ENCODE measurements around the gene CKLF. TPM values are rescaled to one million over a fixed set of nuclear protein-coding genes. Genes with fewer than 3 reads are reported as not detected.

The CKLF gene
- total and polyA plus RNA-seq, 4 donors, result 9.5 to 36.1 (median 21.5) TPM

DNA sequence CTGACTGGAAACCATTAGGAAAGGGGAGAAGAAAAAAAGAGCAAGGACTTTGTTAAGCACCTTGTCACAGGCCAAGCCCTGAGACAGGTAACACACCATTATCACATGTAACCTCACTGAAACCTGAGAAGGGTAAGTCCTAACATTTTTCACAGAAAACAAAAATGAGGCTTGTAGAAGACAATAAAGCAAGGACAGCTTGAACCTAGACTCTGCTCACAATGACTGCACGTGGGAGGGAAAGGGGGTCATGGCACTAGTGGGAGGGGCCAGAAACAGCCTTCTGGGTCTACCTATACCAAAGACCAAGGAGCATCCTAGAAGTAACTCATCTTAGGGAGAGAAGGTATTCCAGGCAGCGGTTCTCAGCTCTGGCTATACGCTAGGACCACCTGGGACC lies 10.0 kb upstream of the CKLF start:
- H3K4me1 ChIP-seq (ENCODE audit: control insufficient read depth in 4 of 4, insufficient read depth in 4 of 4, low read length in 3 of 4), result no peaks in the 10 kb centered on the region
- H3K9me3 ChIP-seq (ENCODE audit: control insufficient read depth in 4 of 4, low read length in 3 of 4), result no peaks in the 10 kb centered on the region
- no peak for DNase-seq (ENCODE audit: low spot score)
- H3K4me3 ChIP-seq (ENCODE audit: low read depth in 1 of 3, low read length in 3 of 3), result no peak overlapping the region
- no peak overlapping the region for H3K27ac ChIP-seq (ENCODE audit: low read depth in 1 of 2, low read length in 2 of 2)
- peaks cover 5 to 17% (median 8%) of the 10 kb centered on the region in 4 donors for H3K36me3 ChIP-seq (ENCODE audit: control insufficient read depth in 4 of 4, insufficient read depth in 3 of 4, low read depth in 1 of 4, low read length in 3 of 4)
- TF ChIP-seq GABPA (IDR thresholded peaks at IDR 0.05 in 1 of 2, conservative IDR thresholded peaks at IDR 0.05 in 1 of 2) (no peak), SP1 (IDR thresholded peaks at IDR 0.05) (no peak), FOXA2 (IDR thresholded peaks at IDR 0.05) (no peak), RAD21 (IDR thresholded peaks at IDR 0.05) (no peak), HNF4A (conservative IDR thresholded peaks at IDR 0.05) (no peak), TAF1 (conservative IDR thresholded peaks at IDR 0.05) (no peak), FOXA1 (IDR thresholded peaks at IDR 0.05) (no peak), RXRA (IDR thresholded peaks at IDR 0.05) (no peak), YY1 (IDR thresholded peaks at IDR 0.05) (no peak), JUND (IDR thresholded peaks at IDR 0.05) (no peak), HNF4G (IDR thresholded peaks at IDR 0.05) (no peak)
- TF ChIP-seq, protein P1, sequence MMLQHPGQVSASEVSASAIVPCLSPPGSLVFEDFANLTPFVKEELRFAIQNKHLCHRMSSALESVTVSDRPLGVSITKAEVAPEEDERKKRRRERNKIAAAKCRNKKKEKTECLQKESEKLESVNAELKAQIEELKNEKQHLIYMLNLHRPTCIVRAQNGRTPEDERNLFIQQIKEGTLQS (IDR thresholded peaks at IDR 0.05), result no peak
- TF ChIP-seq, protein P2, sequence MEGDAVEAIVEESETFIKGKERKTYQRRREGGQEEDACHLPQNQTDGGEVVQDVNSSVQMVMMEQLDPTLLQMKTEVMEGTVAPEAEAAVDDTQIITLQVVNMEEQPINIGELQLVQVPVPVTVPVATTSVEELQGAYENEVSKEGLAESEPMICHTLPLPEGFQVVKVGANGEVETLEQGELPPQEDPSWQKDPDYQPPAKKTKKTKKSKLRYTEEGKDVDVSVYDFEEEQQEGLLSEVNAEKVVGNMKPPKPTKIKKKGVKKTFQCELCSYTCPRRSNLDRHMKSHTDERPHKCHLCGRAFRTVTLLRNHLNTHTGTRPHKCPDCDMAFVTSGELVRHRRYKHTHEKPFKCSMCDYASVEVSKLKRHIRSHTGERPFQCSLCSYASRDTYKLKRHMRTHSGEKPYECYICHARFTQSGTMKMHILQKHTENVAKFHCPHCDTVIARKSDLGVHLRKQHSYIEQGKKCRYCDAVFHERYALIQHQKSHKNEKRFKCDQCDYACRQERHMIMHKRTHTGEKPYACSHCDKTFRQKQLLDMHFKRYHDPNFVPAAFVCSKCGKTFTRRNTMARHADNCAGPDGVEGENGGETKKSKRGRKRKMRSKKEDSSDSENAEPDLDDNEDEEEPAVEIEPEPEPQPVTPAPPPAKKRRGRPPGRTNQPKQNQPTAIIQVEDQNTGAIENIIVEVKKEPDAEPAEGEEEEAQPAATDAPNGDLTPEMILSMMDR (IDR thresholded peaks at IDR 0.05; ENCODE audit: low read depth, low read length, missing input control), result no peak
- TF ChIP-seq, protein P3, sequence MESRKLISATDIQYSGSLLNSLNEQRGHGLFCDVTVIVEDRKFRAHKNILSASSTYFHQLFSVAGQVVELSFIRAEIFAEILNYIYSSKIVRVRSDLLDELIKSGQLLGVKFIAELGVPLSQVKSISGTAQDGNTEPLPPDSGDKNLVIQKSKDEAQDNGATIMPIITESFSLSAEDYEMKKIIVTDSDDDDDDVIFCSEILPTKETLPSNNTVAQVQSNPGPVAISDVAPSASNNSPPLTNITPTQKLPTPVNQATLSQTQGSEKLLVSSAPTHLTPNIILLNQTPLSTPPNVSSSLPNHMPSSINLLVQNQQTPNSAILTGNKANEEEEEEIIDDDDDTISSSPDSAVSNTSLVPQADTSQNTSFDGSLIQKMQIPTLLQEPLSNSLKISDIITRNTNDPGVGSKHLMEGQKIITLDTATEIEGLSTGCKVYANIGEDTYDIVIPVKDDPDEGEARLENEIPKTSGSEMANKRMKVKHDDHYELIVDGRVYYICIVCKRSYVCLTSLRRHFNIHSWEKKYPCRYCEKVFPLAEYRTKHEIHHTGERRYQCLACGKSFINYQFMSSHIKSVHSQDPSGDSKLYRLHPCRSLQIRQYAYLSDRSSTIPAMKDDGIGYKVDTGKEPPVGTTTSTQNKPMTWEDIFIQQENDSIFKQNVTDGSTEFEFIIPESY (IDR thresholded peaks at IDR 0.05), result no peak
- TF ChIP-seq, protein P4, sequence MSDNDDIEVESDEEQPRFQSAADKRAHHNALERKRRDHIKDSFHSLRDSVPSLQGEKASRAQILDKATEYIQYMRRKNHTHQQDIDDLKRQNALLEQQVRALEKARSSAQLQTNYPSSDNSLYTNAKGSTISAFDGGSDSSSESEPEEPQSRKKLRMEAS (IDR thresholded peaks at IDR 0.05), result no peak
- TF ChIP-seq, protein P5, sequence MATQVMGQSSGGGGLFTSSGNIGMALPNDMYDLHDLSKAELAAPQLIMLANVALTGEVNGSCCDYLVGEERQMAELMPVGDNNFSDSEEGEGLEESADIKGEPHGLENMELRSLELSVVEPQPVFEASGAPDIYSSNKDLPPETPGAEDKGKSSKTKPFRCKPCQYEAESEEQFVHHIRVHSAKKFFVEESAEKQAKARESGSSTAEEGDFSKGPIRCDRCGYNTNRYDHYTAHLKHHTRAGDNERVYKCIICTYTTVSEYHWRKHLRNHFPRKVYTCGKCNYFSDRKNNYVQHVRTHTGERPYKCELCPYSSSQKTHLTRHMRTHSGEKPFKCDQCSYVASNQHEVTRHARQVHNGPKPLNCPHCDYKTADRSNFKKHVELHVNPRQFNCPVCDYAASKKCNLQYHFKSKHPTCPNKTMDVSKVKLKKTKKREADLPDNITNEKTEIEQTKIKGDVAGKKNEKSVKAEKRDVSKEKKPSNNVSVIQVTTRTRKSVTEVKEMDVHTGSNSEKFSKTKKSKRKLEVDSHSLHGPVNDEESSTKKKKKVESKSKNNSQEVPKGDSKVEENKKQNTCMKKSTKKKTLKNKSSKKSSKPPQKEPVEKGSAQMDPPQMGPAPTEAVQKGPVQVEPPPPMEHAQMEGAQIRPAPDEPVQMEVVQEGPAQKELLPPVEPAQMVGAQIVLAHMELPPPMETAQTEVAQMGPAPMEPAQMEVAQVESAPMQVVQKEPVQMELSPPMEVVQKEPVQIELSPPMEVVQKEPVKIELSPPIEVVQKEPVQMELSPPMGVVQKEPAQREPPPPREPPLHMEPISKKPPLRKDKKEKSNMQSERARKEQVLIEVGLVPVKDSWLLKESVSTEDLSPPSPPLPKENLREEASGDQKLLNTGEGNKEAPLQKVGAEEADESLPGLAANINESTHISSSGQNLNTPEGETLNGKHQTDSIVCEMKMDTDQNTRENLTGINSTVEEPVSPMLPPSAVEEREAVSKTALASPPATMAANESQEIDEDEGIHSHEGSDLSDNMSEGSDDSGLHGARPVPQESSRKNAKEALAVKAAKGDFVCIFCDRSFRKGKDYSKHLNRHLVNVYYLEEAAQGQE (IDR thresholded peaks at IDR 0.05), result no peak
- H3K9ac ChIP-seq (ENCODE audit: low read depth in 1 of 2, low read length in 2 of 2), result no peak overlapping the region
- H3K27me3 ChIP-seq (ENCODE audit: control insufficient read depth in 4 of 4, insufficient read depth in 4 of 4, low read length in 3 of 4), result no peaks in the 10 kb centered on the region
- WGBS, result 95% methylated on average over 3 of the region's 3 CpGs

DNA sequence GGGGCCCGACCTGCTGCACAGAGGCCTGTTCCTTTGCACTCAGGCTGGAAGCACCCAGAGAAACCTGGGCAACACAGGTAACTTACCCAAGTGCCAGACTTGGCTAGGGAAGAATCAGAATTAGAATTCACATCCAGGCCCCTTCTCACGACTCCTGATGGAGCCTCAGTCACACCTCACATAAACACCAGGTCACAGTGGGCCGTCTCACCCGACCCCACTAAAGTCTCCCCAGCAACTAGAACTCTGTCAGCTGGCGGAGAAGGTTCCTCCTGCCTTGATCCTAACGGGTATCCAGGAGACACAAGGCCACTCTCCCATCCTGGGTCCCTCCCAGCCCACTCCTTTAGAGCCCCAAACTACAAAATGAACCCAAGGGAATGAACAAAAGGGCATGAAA lies 8.8 kb upstream of the CKLF start:
- H3K36me3 ChIP-seq (ENCODE audit: control insufficient read depth in 4 of 4, insufficient read depth in 3 of 4, low read depth in 1 of 4, low read length in 3 of 4), result peaks cover 5 to 11% (median 7%) of the 10 kb centered on the region in 4 donors
- no peak for DNase-seq (ENCODE audit: low spot score)

More for the DNA sequence above, 8.8 kb upstream of the CKLF start:
- TF ChIP-seq EGR1 (IDR thresholded peaks at IDR 0.05; ENCODE audit: low read depth in 2 of 2), result no peak
- no peak for TF ChIP-seq HNF4G (IDR thresholded peaks at IDR 0.05)
- TF ChIP-seq GABPA (IDR thresholded peaks at IDR 0.05 in 1 of 2, conservative IDR thresholded peaks at IDR 0.05 in 1 of 2), result no peak
- TF ChIP-seq YY1 (IDR thresholded peaks at IDR 0.05), result no peak
- TF ChIP-seq, protein P1 (IDR thresholded peaks at IDR 0.05), result no peak
- no peak for TF ChIP-seq RXRA (IDR thresholded peaks at IDR 0.05)
- TF ChIP-seq RAD21 (IDR thresholded peaks at IDR 0.05), result no peak
- TF ChIP-seq, protein P2 (IDR thresholded peaks at IDR 0.05; ENCODE audit: low read depth, low read length, missing input control), result no peak
- TF ChIP-seq NR2F2 (IDR thresholded peaks at IDR 0.05), result no peak
- no peak for TF ChIP-seq HNF4A (conservative IDR thresholded peaks at IDR 0.05)
- no peak for TF ChIP-seq SP1 (IDR thresholded peaks at IDR 0.05)
- Histone ChIP-seq H3K27me3 (ENCODE audit: control insufficient read depth in 4 of 4, insufficient read depth in 4 of 4, low read length in 3 of 4) (no peaks in the 10 kb centered on the region), H3K9ac (ENCODE audit: low read depth in 1 of 2, low read length in 2 of 2) (no peak overlapping the region), H3K4me3 (ENCODE audit: low read depth in 1 of 3, low read length in 3 of 3) (no peak overlapping the region), H3K27ac (ENCODE audit: low read depth in 1 of 2, low read length in 2 of 2) (no peak overlapping the region), H3K9me3 (ENCODE audit: control insufficient read depth in 4 of 4, low read length in 3 of 4) (no peaks in the 10 kb centered on the region), H3K4me1 (ENCODE audit: control insufficient read depth in 4 of 4, insufficient read depth in 4 of 4, low read length in 3 of 4) (peaks cover 0 to 3% (median 0%) of the 10 kb centered on the region in 4 donors)
- 93% methylated on average over 6 of the region's 6 CpGs for WGBS

Measured in liver (tissue), 9 donors.